Activated CD4-positive, alpha-beta T cell treated with anti-CD3 and anti-CD28 coated beads, Interleukin-2, Interleukin-4, amounts not matched to agents 100 ng/mL and 50 ng/mL, durations not matched to agents 16 hours and 8 hours (primary cell): Measurements from ENCODE around the gene GRIFIN.

ENCODE experiments used
- DNase-seq: peaks from one replicate; pipeline ENCODE4 v3.0.0-alpha.2; 2020; ENCODE audit warnings: low spot score

Gene GRIFIN

DNA sequence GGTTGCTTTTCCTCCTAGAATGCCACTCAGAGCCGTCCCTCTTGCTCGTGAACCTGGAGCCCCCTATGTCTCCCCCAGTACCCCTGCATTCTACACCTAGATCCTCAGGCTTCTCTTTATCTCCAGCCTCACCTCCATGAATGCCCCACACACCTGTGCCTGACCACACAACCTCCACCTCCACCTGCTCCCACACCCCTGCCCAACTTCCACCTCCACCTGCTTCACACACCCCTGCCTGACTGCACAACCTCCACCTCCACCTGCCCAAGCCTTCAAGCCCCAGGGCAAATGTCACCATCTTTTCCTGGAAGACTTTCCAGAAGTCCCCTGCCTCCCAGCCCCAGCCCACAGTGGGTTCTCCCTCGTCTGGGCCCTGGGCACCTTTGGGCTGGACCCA, 36.5 kb upstream of the GRIFIN start:
- DNase-seq, result no peak

DNA sequence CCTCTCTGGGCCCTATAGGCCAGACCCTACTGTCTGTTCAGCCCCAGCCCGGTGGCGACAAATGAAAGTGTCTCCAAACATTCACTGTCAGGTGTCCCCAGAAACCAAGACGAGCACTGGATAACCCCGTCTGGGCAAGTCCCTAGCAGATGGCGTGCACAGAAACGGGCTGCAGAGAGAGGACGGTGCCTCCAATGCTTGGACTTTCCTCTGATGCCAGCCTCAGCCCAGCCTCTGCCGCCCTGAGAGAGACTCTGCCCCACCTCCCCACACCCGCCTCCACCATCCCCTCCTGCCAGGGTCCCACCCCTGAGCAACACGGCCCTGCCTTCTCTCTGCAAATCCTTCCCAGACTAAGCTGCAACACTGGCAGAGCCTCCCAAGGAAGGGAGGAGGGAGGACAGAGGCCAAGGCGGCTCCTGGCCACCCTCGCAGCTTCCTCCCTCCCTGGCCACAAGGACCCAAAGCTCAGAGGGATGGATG, 36.0 kb upstream of the GRIFIN start:
- no peak for DNase-seq

DNA sequence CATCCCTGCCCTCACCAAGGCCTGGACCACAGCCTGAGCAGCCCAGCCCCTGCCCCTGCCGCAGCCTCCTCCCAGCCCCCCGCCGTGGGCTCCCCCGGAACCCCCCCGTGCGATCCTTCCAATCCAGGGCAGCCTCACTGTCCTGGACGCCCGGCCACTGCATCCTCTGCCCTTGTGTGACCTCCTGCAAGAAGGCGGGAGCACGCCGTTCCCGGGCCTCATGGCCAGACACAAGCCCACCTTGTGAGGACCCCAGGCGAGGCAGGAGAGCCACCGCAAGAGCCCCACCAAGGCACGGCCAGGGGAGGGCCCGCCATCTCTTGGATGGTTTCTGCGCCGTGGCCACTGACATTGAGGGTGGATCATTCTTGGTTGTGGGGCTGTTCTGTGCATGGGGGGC, 35.6 kb upstream of the GRIFIN start:
- no peak for DNase-seq

DNA sequence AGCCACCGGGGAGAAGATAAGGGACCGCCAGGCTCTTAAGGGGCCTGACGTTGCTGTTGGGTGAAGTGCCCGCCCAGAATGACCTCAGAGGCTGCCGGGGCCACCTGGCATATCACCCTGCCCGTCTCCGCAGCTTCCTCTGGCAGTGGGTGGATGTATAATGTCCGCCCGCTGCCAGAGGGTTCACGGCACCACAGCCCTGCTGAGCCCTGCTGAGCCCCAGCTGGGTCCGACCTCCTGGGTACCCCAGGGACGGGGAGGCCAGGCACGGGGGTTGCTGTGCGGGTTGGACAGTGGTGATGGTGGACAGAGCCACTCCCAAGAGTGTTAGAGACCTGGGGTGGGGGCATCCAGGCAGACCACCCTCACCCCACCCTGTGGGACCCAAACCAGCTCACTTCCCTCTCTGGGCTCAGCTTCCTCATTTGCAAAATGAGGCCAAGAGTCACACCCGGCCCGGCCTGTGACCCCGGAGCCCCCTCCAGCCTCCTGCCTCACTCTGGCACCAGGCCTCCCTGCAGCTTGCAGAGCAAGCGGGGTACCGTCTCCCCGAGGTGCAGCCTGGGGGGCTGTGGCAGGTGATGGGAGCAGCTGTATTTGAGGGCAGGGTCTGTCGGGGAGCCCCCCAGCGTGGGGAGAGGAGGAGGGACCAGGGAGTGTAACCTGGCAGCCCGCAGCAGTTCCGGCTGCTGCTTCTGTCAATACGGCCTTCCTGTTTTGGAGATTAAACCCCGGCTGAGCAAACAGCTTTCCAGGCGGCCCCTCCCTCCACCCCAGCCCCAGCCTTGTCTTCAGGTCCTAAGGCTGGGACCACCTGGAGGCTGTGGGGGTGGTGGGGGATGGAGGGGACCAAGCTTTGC, 34.9 kb upstream of the GRIFIN start:
- peak; percentile 24 for DNase-seq

- DNase-seq, result no peak
Measured at GRCh38 chr7:2510130-2510776, 34.1 kb upstream of the GRIFIN start.

DNA sequence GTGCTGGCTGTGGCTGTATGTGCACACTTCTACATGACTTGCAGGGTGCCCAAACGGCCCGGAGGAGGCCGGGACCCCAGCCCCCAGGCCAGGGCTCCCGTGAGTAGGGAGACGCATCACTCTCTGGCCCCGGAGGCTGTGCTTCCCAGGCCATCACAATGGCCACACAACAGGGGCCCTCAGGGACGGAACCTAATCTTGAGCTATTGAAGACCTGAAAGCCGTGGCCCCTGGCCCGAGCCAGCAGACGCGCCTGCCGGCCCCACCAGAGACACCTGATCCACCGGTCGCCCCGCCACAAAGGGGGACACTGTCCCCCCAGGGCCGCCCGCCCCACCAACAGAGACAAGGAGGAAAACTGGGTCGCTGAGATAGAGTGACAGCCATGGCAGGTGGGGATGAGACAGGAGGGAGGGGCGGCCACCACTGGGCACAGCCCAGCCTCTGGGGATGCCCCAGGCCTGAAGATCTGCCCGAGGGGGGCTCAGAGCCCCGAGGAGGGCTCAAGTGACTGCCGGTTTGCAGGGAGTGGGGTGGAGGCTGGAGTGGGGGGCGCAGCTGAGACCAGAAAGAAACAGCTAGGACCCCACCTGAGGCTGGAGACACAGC, 33.2 kb upstream of the GRIFIN start:
- no peak for DNase-seq

DNA sequence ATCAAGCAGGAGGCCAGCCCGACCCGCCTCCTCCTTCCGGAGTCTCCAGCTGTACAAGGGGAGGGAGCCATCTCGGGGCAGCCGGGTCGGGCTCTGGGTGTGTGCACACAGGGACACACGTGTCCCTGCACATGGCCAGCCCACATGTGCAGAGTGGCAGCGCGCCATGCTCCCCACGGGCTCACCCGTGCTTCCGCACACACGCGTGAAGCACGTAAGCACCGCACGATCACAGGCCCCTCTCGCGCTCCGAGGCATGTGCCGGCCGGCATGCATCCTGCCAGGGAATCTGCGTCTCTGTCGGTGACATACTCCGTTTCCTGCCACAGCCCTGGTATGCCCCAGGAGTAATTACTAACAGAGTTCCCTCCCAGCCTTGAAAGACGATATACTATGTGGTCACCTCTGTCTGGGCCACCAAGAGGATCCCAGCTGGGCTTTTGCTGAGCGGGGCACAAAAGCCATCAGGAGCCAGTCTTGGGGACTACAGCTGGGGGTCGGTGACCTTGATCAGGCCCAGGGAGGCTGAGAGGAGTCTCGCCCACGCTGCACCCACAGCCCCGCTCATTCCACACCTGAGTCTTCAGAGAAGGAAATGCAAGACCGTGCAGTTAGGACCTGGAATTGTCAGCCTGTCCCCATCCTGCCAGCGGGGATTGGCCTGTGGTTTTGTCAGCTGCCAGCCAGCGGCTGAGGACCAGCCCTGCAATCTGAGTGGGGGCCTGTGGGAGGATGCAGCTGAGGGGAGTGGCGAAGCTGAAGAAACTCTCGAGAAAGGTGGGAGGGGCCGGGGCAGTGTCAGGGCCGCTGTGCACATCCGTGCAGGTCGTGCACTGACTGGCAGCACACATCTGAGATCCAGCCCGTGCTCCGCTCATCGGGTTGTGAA, 32.4 kb upstream of the GRIFIN start:
- peak; percentile 67 for DNase-seq

GRCh38 chr7:2507917-2508306, 31.7 kb upstream of the GRIFIN start:
- no peak for DNase-seq

- DNase-seq, result no peak
Measured at GRCh38 chr7:2507208-2507916, 31.2 kb upstream of the GRIFIN start.

DNA sequence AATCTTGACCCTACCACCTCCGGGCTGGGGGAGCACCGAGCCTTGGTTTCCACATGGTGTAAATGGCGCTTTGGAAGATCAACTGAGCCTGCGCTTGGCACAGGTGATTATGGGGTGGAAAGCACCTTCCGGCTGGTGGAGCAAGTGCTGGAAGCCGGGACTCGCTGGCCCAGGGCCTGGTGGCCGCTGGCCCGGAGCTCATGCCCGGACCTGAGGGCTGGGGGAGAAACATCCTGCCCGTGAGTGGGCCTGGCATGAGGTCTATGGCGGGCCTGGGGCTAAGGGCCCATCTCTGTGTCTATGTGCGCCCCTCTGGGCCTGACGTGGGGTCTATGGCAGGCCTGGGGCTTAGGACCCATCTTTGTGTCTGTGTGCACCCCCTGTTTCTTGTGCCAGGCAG, 29.2 kb upstream of the GRIFIN start:
- DNase-seq, result no peak

DNA sequence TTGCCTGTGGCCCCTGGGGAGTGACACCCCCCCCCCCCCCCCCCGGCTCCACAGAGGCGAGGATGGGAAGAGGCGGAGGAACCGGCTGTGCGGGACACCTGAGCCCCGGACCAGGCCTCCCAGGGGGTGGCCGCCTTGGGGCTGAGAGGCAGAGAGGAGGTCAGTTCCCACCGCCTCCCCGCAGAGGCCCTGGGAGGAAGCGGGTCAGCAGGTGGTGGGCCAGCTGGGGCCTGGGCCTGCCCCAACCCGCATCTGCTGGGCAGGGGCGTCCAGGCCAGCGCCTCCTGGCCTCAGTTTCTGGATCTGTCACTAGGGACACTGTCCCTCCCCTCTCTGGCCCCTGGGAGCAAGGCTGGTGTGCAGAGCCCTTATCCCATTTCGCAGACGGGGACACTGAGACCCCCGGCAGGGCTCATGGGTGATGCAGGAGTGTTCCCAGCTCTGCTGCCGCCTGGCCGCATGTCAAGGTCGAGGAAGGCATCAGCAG, 28.7 kb upstream of the GRIFIN start:
- DNase-seq, result no peak

- DNase-seq, result no peak
Measured at GRCh38 chr7:2504128-2504888, 28.1 kb upstream of the GRIFIN start.

- DNase-seq, result no peak
Measured at GRCh38 chr7:2503056-2503941, 27.1 kb upstream of the GRIFIN start.

- DNase-seq, result no peak
Measured at GRCh38 chr7:2502647-2502966, 26.4 kb upstream of the GRIFIN start.

GRCh38 chr7:2501947-2502646, 25.9 kb upstream of the GRIFIN start:
- no peak for DNase-seq

GRCh38 chr7:2500701-2501100, 24.5 kb upstream of the GRIFIN start:
- DNase-seq, result no peak

DNA sequence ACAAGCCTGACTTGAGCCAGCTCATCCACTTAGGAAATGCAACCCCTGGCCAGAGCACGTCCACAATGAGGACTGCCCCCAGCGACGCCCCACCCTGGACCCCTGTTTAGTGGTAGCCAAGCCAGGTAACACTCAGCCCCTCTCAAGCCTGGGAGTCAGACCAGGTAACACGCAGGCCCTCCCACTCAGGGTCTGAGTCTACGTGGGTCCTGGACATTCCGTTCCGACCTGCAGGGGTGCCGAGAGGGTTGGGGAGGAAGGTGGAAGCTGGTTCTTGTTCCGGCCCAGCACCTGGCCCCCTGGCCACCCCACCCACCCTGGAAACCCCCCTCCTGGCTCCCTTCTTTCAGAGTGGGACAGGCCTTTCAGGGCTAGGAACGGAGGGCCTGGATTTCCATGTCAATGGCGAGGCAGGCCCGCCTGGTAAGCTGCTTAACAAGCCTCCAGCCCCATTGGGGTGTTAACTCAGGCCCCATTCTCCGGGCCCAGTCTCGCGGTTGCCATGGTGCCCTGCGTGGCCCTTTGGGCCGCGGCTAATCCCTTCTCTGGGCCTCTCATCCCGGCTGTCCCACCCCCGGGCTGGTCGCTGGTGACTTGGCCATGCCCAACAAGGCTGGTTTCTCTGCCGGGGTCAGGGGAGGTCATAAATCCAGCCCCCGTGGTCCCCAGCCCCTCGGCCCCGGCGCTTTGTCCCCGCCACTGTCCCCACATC, 23.7 kb upstream of the GRIFIN start:
- no peak for DNase-seq

- DNase-seq, result no peak
Measured at GRCh38 chr7:2499181-2499580, 23.0 kb upstream of the GRIFIN start.
